Vagina (tissue), 2 donors: ENCODE measurements around the gene GHDC. TPM values are rescaled to one million over a fixed set of nuclear protein-coding genes. Genes with fewer than 3 reads are reported as not detected.

Experiments
- DNase-seq, 2 donors: peaks; one replicate each; pipeline ENCODE4 v3.0.0-alpha.2; 2017; ENCODE audit errors: extremely low spot score in 2 of 2
- H3K27ac ChIP-seq: fragments of 200-600 bp; sonication (generic); one replicate; pipeline ENCODE4 v1.5.1; 2019
- H3K27me3 ChIP-seq: fragments of 200-600 bp; sonication (generic); one replicate; pipeline ENCODE4 v1.5.1; 2019
- H3K36me3 ChIP-seq, 2 donors: fragments of 200-600 bp; sonication (generic); one replicate each; pipeline ENCODE4 v1.5.1; 2017 to 2019
- H3K4me1 ChIP-seq: fragments of 200-600 bp; sonication (generic); one replicate; pipeline ENCODE4 v1.5.1; 2019
- H3K4me3 ChIP-seq, 2 donors: fragments of 200-600 bp; sonication (generic); 1 replicate in 1 of 2; 2 replicates in 1 of 2; pipeline ENCODE4 v1.5.1; 2016 to 2019
- H3K9me3 ChIP-seq: fragments of 200-600 bp; sonication (generic); one replicate; pipeline ENCODE4 v1.5.1; 2019
- POLR2A ChIP-seq, 2 donors: fragments of 450-650 bp; IDR thresholded peaks; one replicate each; pipeline ENCODE4 v1.6.1; 2017; ENCODE audit warnings: antibody characterized with exemption in 2 of 2, mild to moderate bottlenecking in 2 of 2, moderate library complexity in 2 of 2
- POLR2AphosphoS5 ChIP-seq, 2 donors: sonication (generic); formaldehyde crosslinking; IDR thresholded peaks; one replicate each; pipeline ENCODE4 v1.9.0; 2017; ENCODE audit warnings: antibody characterized with exemption in 2 of 2, mild to moderate bottlenecking in 2 of 2, low read depth in 1 of 2; ENCODE audit not compliant: insufficient read depth in 1 of 2
- intact Hi-C: fragments of 100-400 bp; cut with DNase I; formaldehyde crosslinking; loops from one replicate; pipeline ENCODE4 v1.15.1; 2023
- total RNA-seq: library from RNA; depleted of rRNA; stranded (reverse); fragments of >200 nt; gene quantifications from one replicate; pipeline ENCODE4 v1.2.3, GENCODE V29; 2016
- TF ChIP-seq, protein P1 (sequence below), 3 experiments: fragments of 450-650 bp in 2 of 3; fragments of 200-600 bp in 1 of 3; sonication (generic) in 1 of 3; IDR thresholded peaks; one replicate each; pipeline ENCODE4 v1.5.1; 2017 to 2019; ENCODE audit warnings: antibody characterized with exemption in 3 of 3, mild to moderate bottlenecking in 2 of 3, moderate library complexity in 2 of 3

Gene GHDC
- total RNA-seq, 1 donor from 2014 or later, result 35.1 TPM

DNA sequence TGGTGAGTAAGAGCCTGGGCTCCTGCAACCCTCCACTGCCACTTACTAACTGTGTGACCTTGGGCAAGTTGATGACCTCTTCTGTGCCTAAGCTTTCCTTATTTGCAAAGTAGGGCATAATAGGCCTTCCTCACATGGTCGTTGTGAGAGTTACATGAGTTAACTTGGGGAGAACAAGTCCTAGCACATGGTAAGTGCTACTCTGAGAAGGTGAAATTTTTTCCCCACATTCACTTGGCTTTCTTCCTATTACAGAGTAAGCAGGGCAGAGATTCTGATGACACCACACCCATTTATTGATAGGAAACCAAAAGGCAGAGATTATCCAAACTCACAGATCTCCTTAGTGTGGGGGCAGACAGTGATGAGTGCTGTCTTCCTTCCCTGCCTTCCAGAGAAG, 15.0 kb downstream of the GHDC start:
- intact Hi-C loops, result loop anchor here (5.0 kb wide), 1 partner anchor 1712 kb away; no protein-coding TSS in a partner anchor
- H3K4me3 ChIP-seq, result no peak overlapping the region
- DNase-seq, result no peak
- no peak overlapping the region for H3K27ac ChIP-seq
- peaks cover 8% of the 10 kb centered on the region for H3K27me3 ChIP-seq
- peaks cover 19% of the 10 kb centered on the region for H3K4me1 ChIP-seq
- TF ChIP-seq POLR2AphosphoS5 (IDR thresholded peaks at IDR 0.05; ENCODE audit: insufficient read depth in 1 of 2, low read depth in 1 of 2) (no peak), POLR2A (IDR thresholded peaks at IDR 0.05) (no peak)
- TF ChIP-seq, protein P1, sequence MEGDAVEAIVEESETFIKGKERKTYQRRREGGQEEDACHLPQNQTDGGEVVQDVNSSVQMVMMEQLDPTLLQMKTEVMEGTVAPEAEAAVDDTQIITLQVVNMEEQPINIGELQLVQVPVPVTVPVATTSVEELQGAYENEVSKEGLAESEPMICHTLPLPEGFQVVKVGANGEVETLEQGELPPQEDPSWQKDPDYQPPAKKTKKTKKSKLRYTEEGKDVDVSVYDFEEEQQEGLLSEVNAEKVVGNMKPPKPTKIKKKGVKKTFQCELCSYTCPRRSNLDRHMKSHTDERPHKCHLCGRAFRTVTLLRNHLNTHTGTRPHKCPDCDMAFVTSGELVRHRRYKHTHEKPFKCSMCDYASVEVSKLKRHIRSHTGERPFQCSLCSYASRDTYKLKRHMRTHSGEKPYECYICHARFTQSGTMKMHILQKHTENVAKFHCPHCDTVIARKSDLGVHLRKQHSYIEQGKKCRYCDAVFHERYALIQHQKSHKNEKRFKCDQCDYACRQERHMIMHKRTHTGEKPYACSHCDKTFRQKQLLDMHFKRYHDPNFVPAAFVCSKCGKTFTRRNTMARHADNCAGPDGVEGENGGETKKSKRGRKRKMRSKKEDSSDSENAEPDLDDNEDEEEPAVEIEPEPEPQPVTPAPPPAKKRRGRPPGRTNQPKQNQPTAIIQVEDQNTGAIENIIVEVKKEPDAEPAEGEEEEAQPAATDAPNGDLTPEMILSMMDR (IDR thresholded peaks at IDR 0.05), result no peak
- no peaks in the 10 kb centered on the region for H3K36me3 ChIP-seq
- H3K9me3 ChIP-seq, result no peaks in the 10 kb centered on the region

- Histone ChIP-seq H3K27ac (no peak overlapping the region), H3K9me3 (no peaks in the 10 kb centered on the region), H3K4me3 (no peak overlapping the region), H3K36me3 (no peaks in the 10 kb centered on the region), H3K27me3 (peaks cover 8% of the 10 kb centered on the region), H3K4me1 (peaks cover 17% of the 10 kb centered on the region)
- TF ChIP-seq, protein P1 (IDR thresholded peaks at IDR 0.05), result no peak
- TF ChIP-seq POLR2AphosphoS5 (IDR thresholded peaks at IDR 0.05; ENCODE audit: insufficient read depth in 1 of 2, low read depth in 1 of 2) (no peak), POLR2A (IDR thresholded peaks at IDR 0.05) (no peak)
- intact Hi-C loops, result loop anchor here (5.0 kb wide), 1 partner anchor 1712 kb away; no protein-coding TSS in a partner anchor
- DNase-seq, result no peak
Measured at GRCh38 chr17:42178817-42179216, 15.5 kb downstream of the GHDC start.

- no peak overlapping the region for H3K4me3 ChIP-seq
- intact Hi-C loops, result loop anchor here (5.0 kb wide), 1 partner anchor 1710 kb away; no protein-coding TSS in a partner anchor
- peaks cover 8% of the 10 kb centered on the region for H3K27me3 ChIP-seq
- no peak for DNase-seq
- H3K9me3 ChIP-seq, result no peaks in the 10 kb centered on the region
- no peak overlapping the region for H3K27ac ChIP-seq
- TF ChIP-seq POLR2AphosphoS5 (IDR thresholded peaks at IDR 0.05; ENCODE audit: insufficient read depth in 1 of 2, low read depth in 1 of 2), result no peak
- H3K4me1 ChIP-seq, result peaks cover 12% of the 10 kb centered on the region
- no peaks in the 10 kb centered on the region for H3K36me3 ChIP-seq
Measured at GRCh38 chr17:42177684-42178083, 16.6 kb downstream of the GHDC start.

- Histone ChIP-seq H3K27ac (no peak overlapping the region), H3K36me3 (no peaks in the 10 kb centered on the region), H3K27me3 (no peaks in the 10 kb centered on the region), H3K4me3 (no peak overlapping the region), H3K9me3 (no peaks in the 10 kb centered on the region), H3K4me1 (no peaks in the 10 kb centered on the region)
- no peak for DNase-seq
- intact Hi-C loops, result no loop called here
- TF ChIP-seq, protein P1 (IDR thresholded peaks at IDR 0.05), result no peak
- TF ChIP-seq POLR2AphosphoS5 (IDR thresholded peaks at IDR 0.05; ENCODE audit: insufficient read depth in 1 of 2, low read depth in 1 of 2) (no peak), POLR2A (IDR thresholded peaks at IDR 0.05) (no peak)
Measured at GRCh38 chr17:42174126-42174783, 20.0 kb downstream of the GHDC start.

DNA sequence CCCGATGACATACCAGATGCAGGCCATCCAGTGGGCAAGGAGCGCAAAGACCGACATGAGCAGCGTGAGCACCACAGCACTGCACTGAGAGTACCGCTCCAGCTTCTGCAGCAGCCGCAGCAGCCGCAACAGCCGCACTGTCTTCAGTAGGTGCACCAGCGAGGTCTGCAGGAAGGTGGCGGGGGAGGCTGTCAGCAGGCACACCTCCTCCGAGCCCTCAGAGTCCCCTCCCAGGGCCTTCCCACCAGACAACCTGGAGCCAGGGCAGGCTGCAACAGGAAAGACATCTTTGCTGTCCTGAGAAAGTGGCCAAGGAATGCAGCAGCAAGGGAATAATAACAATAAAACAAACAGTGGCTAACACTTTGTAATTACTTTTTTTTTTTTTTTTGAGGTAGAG, 22.5 kb downstream of the GHDC start:
- Histone ChIP-seq H3K4me1 (no peaks in the 10 kb centered on the region), H3K4me3 (no peak overlapping the region), H3K27me3 (no peaks in the 10 kb centered on the region), H3K27ac (no peak overlapping the region), H3K9me3 (no peaks in the 10 kb centered on the region), H3K36me3 (no peaks in the 10 kb centered on the region)
- no peak for DNase-seq
- intact Hi-C loops, result no loop called here
- TF ChIP-seq POLR2AphosphoS5 (IDR thresholded peaks at IDR 0.05; ENCODE audit: insufficient read depth in 1 of 2, low read depth in 1 of 2) (no peak), POLR2A (IDR thresholded peaks at IDR 0.05) (no peak)
- TF ChIP-seq, protein P1 (IDR thresholded peaks at IDR 0.05), result no peak
